ENCODE results near the gene ZNF804A. TPM values are rescaled to one million over a fixed set of nuclear protein-coding genes. Genes with fewer than 3 reads are reported as not detected.

Gene ZNF804A
- total RNA-seq, 3 donors from 2014 or later (not counting 1 experiment from before 2014, with no cell fraction given), result 0.12 to 0.25 TPM; not detected in 1

DNA sequence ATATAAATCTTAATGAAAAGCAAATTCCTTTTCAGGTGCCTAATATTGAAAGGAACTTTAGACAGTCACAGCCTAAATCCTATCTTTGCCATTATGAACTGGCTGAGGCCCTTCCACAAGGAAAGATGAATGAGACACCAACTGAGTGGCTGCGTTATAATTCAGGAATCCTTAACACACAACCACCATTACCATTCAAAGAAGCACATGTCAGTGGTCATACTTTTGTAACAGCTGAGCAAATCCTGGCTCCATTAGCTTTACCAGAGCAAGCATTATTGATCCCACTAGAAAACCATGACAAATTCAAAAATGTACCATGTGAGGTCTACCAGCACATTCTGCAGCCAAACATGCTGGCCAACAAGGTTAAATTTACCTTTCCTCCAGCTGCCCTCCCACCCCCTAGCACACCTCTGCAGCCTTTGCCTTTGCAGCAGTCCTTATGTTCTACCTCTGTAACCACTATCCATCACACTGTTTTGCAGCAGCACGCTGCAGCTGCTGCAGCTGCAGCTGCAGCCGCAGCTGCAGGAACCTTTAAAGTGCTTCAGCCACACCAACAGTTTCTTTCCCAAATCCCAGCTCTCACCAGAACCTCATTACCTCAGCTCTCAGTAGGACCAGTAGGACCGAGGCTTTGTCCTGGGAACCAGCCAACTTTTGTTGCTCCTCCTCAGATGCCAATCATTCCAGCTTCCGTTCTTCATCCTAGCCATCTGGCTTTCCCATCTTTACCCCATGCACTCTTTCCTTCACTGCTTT, 340.1 kb downstream of the ZNF804A start:
- Histone ChIP-seq H3K27me3 (ENCODE audit: control insufficient read depth, insufficient read depth, low read length) (no peaks in the 10 kb centered on the region), H3K36me3 (ENCODE audit: control insufficient read depth, insufficient read depth, low read length) (no peaks in the 10 kb centered on the region), H3K4me3 (ENCODE audit: low read length) (no peak overlapping the region), H3K27ac (ENCODE audit: low read length) (no peak overlapping the region), H3K9me3 (ENCODE audit: control insufficient read depth, insufficient read depth, low read length) (no peaks in the 10 kb centered on the region), H3K4me1 (ENCODE audit: control insufficient read depth, insufficient read depth, low read length) (no peaks in the 10 kb centered on the region)
- Mint-ChIP-seq H3K36me3 (no peaks in the 10 kb centered on the region), H3K27ac (no peak overlapping the region), H3K4me3 (no peak overlapping the region), H3K9me3 (peaks cover 15 to 19% of the 10 kb centered on the region in 2 donors), H3K27me3 (ENCODE audit: low read depth in 2 of 2) (no peaks in the 10 kb centered on the region), H3K4me1 (no peaks in the 10 kb centered on the region)
- TF ChIP-seq, protein P1, sequence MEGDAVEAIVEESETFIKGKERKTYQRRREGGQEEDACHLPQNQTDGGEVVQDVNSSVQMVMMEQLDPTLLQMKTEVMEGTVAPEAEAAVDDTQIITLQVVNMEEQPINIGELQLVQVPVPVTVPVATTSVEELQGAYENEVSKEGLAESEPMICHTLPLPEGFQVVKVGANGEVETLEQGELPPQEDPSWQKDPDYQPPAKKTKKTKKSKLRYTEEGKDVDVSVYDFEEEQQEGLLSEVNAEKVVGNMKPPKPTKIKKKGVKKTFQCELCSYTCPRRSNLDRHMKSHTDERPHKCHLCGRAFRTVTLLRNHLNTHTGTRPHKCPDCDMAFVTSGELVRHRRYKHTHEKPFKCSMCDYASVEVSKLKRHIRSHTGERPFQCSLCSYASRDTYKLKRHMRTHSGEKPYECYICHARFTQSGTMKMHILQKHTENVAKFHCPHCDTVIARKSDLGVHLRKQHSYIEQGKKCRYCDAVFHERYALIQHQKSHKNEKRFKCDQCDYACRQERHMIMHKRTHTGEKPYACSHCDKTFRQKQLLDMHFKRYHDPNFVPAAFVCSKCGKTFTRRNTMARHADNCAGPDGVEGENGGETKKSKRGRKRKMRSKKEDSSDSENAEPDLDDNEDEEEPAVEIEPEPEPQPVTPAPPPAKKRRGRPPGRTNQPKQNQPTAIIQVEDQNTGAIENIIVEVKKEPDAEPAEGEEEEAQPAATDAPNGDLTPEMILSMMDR (IDR thresholded peaks at IDR 0.05), result no peak
- no peak for ATAC-seq
- WGBS (ENCODE audit: insufficient coverage), result 91% methylated on average over 5 of the region's 5 CpGs
- no peak for DNase-seq
- intact Hi-C loops (cut with micrococcal nuclease), result no loop called here

DNA sequence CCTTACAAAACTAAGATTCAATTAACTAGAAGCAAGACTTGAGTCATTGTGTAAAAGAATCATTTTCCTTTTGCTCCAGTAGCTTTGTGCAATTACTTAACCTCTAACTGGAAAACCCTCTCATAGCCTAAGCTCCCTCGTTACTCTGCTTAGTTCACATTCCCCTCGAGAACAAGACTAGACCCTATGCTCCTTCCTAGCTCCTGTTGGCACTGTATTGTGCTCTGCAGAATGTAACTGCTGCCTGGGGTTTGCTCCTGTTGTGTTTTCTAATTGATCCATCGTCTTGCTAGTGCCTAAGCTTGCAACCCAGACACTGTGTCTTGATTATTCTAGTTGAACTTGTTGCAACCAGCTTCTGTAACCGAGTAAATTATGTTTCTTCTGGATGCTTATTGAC, 347.0 kb downstream of the ZNF804A start:
- no peak overlapping the region for H3K4me3 Mint-ChIP-seq
- ATAC-seq (no peak), DNase-seq (no peak)
- TF ChIP-seq, protein P1 (IDR thresholded peaks at IDR 0.05), result no peak
- H3K36me3 Mint-ChIP-seq, result no peaks in the 10 kb centered on the region
- H3K27me3 Mint-ChIP-seq (ENCODE audit: low read depth in 2 of 2), result no peaks in the 10 kb centered on the region
- Histone ChIP-seq H3K36me3 (ENCODE audit: control insufficient read depth, insufficient read depth, low read length) (no peaks in the 10 kb centered on the region), H3K9me3 (ENCODE audit: control insufficient read depth, insufficient read depth, low read length) (no peaks in the 10 kb centered on the region), H3K4me1 (ENCODE audit: control insufficient read depth, insufficient read depth, low read length) (no peaks in the 10 kb centered on the region), H3K4me3 (ENCODE audit: low read length) (no peak overlapping the region), H3K27ac (ENCODE audit: low read length) (no peak overlapping the region), H3K27me3 (ENCODE audit: control insufficient read depth, insufficient read depth, low read length) (no peaks in the 10 kb centered on the region)
- no peak overlapping the region for H3K27ac Mint-ChIP-seq
- H3K9me3 Mint-ChIP-seq, result peaks cover 8 to 16% of the 10 kb centered on the region in 2 donors
- 74% methylated on average over 4 of the region's 4 CpGs for WGBS (ENCODE audit: insufficient coverage)
- H3K4me1 Mint-ChIP-seq, result no peaks in the 10 kb centered on the region
- intact Hi-C loops (cut with micrococcal nuclease), result no loop called here

DNA sequence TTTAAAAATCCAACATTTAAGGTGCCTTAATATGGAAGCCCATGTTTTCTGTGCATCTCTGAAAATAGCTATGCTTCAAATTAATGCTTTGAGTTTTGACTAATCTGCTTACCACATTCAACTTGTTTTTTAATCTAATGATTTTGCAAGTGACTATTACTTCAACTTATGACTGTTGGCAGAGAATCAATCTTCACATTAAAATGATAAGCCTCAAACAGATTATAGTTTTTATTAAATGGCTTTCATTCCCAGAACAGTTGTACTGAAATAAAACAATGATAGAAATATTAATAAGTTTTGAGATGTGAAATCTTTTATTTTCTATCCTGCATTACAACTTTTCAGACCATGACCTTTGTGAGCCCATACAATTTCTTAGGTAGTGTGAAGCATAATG, 347.5 kb downstream of the ZNF804A start:
- intact Hi-C loops (cut with micrococcal nuclease), result no loop called here
- H3K36me3 Mint-ChIP-seq, result no peaks in the 10 kb centered on the region
- H3K4me1 Mint-ChIP-seq, result no peaks in the 10 kb centered on the region
- peaks cover 8 to 16% of the 10 kb centered on the region in 2 donors for H3K9me3 Mint-ChIP-seq
- TF ChIP-seq, protein P1 (IDR thresholded peaks at IDR 0.05), result no peak
- H3K27ac Mint-ChIP-seq, result no peak overlapping the region
- H3K27ac ChIP-seq (ENCODE audit: low read length), result no peak overlapping the region
- no peaks in the 10 kb centered on the region for H3K27me3 ChIP-seq (ENCODE audit: control insufficient read depth, insufficient read depth, low read length)
- no peak overlapping the region for H3K4me3 Mint-ChIP-seq
- ATAC-seq, result no peak
- H3K27me3 Mint-ChIP-seq (ENCODE audit: low read depth in 2 of 2), result no peaks in the 10 kb centered on the region
- H3K9me3 ChIP-seq (ENCODE audit: control insufficient read depth, insufficient read depth, low read length), result no peaks in the 10 kb centered on the region
- no peak overlapping the region for H3K4me3 ChIP-seq (ENCODE audit: low read length)
- no peaks in the 10 kb centered on the region for H3K4me1 ChIP-seq (ENCODE audit: control insufficient read depth, insufficient read depth, low read length)
- DNase-seq, result no peak
- H3K36me3 ChIP-seq (ENCODE audit: control insufficient read depth, insufficient read depth, low read length), result no peaks in the 10 kb centered on the region

DNA sequence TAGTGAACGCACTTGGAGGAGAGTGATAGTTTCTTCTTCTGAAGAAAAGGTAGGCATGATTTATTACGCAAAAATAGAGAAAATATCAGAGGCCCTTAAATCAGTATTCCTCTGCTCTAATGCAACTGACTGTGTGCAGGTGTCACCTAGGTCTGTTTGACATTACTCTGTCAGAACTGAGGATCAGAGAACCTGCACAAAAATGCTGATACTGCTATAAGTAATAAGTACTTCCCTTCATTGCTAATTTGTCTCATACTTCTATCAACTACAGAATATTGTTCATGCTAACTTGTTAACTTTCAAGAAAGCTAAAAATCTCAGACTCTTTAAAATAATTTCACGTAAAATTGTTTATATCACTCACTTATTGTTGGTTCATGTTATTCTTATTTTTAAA, 358.5 kb downstream of the ZNF804A start:
- 87% methylated on average over 2 of the region's 3 CpGs for WGBS (ENCODE audit: insufficient coverage)
- H3K4me3 Mint-ChIP-seq, result no peak overlapping the region
- H3K4me1 ChIP-seq (ENCODE audit: control insufficient read depth, insufficient read depth, low read length), result no peaks in the 10 kb centered on the region
- no peaks in the 10 kb centered on the region for H3K36me3 Mint-ChIP-seq
- intact Hi-C loops (cut with micrococcal nuclease), result no loop called here
- H3K9me3 ChIP-seq (ENCODE audit: control insufficient read depth, insufficient read depth, low read length), result no peaks in the 10 kb centered on the region
- ATAC-seq (no peak), DNase-seq (no peak)
- no peaks in the 10 kb centered on the region for H3K27me3 ChIP-seq (ENCODE audit: control insufficient read depth, insufficient read depth, low read length)
- no peak overlapping the region for H3K27ac Mint-ChIP-seq
- H3K4me1 Mint-ChIP-seq, result no peaks in the 10 kb centered on the region
- H3K27ac ChIP-seq (ENCODE audit: low read length), result no peak overlapping the region
- no peaks in the 10 kb centered on the region for H3K27me3 Mint-ChIP-seq (ENCODE audit: low read depth in 2 of 2)
- peaks cover 11 to 14% of the 10 kb centered on the region in 2 donors for H3K9me3 Mint-ChIP-seq
- H3K36me3 ChIP-seq (ENCODE audit: control insufficient read depth, insufficient read depth, low read length), result no peaks in the 10 kb centered on the region
- TF ChIP-seq, protein P1 (IDR thresholded peaks at IDR 0.05), result no peak
- no peak overlapping the region for H3K4me3 ChIP-seq (ENCODE audit: low read length)
